DOHH2 (cell line): ENCODE data around the gene ADAMTS3.

Experiments
- EZH2phosphoT487 ChIP-seq: fragments of 200-600 bp; sonication (generic); IDR thresholded peaks from 2 replicates; pipeline ENCODE4 v1.6.1; 2017; ENCODE audit warnings: borderline replicate concordance, mild to moderate bottlenecking, antibody characterized with exemption, low read length, moderate library complexity, mixed read lengths
- TF ChIP-seq, protein P1 (sequence below): fragments of 200-600 bp; sonication (generic); IDR thresholded peaks from one replicate; pipeline ENCODE4 v1.5.1; 2014; ENCODE audit warnings: antibody characterized with exemption, mild to moderate bottlenecking, low read depth, low read length; ENCODE audit not compliant: poor library complexity, severe bottlenecking

DNA sequence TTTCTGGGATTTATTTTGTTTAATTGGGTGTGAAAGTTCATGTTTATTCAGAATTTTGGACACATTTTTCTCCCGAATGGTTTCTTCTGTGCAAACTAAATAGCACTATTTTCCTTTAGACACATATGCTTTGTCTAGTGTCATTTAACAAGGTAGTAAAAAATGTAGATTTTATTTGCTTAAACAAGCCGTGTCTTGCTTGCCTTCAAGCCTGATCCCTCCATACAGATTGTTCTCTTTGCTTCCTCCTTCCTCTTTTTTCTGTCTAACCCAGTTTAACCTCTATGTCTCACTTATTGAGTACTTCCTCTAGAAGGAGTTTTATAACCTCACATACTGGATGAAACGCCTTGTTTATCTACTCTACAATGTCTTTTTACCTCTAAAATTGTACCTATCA is 325.4 kb downstream of the ADAMTS3 start:
- TF ChIP-seq, protein P1, sequence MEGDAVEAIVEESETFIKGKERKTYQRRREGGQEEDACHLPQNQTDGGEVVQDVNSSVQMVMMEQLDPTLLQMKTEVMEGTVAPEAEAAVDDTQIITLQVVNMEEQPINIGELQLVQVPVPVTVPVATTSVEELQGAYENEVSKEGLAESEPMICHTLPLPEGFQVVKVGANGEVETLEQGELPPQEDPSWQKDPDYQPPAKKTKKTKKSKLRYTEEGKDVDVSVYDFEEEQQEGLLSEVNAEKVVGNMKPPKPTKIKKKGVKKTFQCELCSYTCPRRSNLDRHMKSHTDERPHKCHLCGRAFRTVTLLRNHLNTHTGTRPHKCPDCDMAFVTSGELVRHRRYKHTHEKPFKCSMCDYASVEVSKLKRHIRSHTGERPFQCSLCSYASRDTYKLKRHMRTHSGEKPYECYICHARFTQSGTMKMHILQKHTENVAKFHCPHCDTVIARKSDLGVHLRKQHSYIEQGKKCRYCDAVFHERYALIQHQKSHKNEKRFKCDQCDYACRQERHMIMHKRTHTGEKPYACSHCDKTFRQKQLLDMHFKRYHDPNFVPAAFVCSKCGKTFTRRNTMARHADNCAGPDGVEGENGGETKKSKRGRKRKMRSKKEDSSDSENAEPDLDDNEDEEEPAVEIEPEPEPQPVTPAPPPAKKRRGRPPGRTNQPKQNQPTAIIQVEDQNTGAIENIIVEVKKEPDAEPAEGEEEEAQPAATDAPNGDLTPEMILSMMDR: no peak
- TF ChIP-seq EZH2phosphoT487: no peak
